H9 (cell line): ENCODE measurements around the gene NPR1. TPM values are rescaled to one million over a fixed set of nuclear protein-coding genes. Genes with fewer than 3 reads are reported as not detected.
A peak's percentile ranks its signal among the peaks of the same experiment; 100 is the strongest.

ENCODE experiments used
- DNase-seq: peaks from one replicate; pipeline ENCODE4 v3.0.0-alpha.2; 2017
- H2AFZ ChIP-seq: one replicate; pipeline ENCODE4 v1.6.1; 2013; ENCODE audit warnings: mild to moderate bottlenecking, low read length, control low read depth, moderate library complexity
- H2AK5ac ChIP-seq: 2 replicates; pipeline ENCODE4 v1.6.1; 2013; ENCODE audit warnings: low read length, control low read depth, mixed read lengths; ENCODE audit not compliant: insufficient read length
- H2BK120ac ChIP-seq: one replicate; pipeline ENCODE4 v1.6.1; 2013; ENCODE audit warnings: low read depth, mild to moderate bottlenecking, low read length, control low read depth, inconsistent platforms; ENCODE audit not compliant: poor library complexity, severe bottlenecking
- H2BK12ac ChIP-seq: 2 replicates; pipeline ENCODE4 v1.6.1; 2013; ENCODE audit warnings: low read length, control low read depth, mixed read lengths, low read depth; ENCODE audit not compliant: insufficient read length
- H2BK15ac ChIP-seq: 2 replicates; pipeline ENCODE4 v1.6.1; 2013; ENCODE audit warnings: low read depth, low read length, control low read depth
- H2BK20ac ChIP-seq: one replicate; pipeline ENCODE4 v1.6.1; 2013; ENCODE audit warnings: low read depth, mild to moderate bottlenecking, low read length, control low read depth, inconsistent platforms; ENCODE audit not compliant: poor library complexity, severe bottlenecking
- H2BK5ac ChIP-seq: 2 replicates; pipeline ENCODE4 v1.6.1; 2013; ENCODE audit warnings: low read length, control low read depth, mixed read lengths; ENCODE audit not compliant: insufficient read length
- H3K14ac ChIP-seq: 2 replicates; pipeline ENCODE4 v1.6.1; 2013; ENCODE audit warnings: low read length, control low read depth; ENCODE audit not compliant: insufficient read depth
- H3K18ac ChIP-seq: 2 replicates; pipeline ENCODE4 v1.6.1; 2013; ENCODE audit warnings: low read depth, mild to moderate bottlenecking, mixed read lengths, low read length, control low read depth; ENCODE audit not compliant: insufficient read length
- H3K23ac ChIP-seq: 2 replicates; pipeline ENCODE4 v1.6.1; 2013; ENCODE audit warnings: low read length, control low read depth, mixed read lengths, low read depth; ENCODE audit not compliant: insufficient read length
- H3K23me2 ChIP-seq: 2 replicates; pipeline ENCODE4 v1.6.1; 2013; ENCODE audit warnings: low read depth, mild to moderate bottlenecking, mixed read lengths, low read length, control low read depth; ENCODE audit not compliant: insufficient read length, poor library complexity, severe bottlenecking
- H3K27ac ChIP-seq: 2 replicates; pipeline ENCODE4 v1.5.1; 2013; ENCODE audit warnings: low read length, control low read depth, mixed read lengths, low read depth; ENCODE audit not compliant: insufficient read length
- H3K27me3 ChIP-seq: 2 replicates; pipeline ENCODE4 v1.6.1; 2013; ENCODE audit warnings: low read length, control low read depth, inconsistent platforms; ENCODE audit not compliant: insufficient read depth
- H3K4ac ChIP-seq: 2 replicates; pipeline ENCODE4 v1.6.1; 2013; ENCODE audit warnings: low read depth, mild to moderate bottlenecking, control low read depth, inconsistent platforms, low read length, moderate library complexity
- H3K4me1 ChIP-seq: 2 replicates; pipeline ENCODE4 v1.6.1; 2013; ENCODE audit warnings: low read length, control low read depth, inconsistent platforms; ENCODE audit not compliant: insufficient read depth
- H3K4me2 ChIP-seq: 2 replicates; pipeline ENCODE4 v1.6.1; 2013; ENCODE audit warnings: low read length, control low read depth, mixed read lengths; ENCODE audit not compliant: insufficient read length, insufficient read depth
- H3K56ac ChIP-seq: 2 replicates; pipeline ENCODE4 v1.6.1; 2013; ENCODE audit warnings: low read depth, mild to moderate bottlenecking, mixed read lengths, low read length, control low read depth; ENCODE audit not compliant: insufficient read length
- H3K79me1 ChIP-seq: 2 replicates; pipeline ENCODE4 v1.6.1; 2013; ENCODE audit warnings: low read depth, mild to moderate bottlenecking, moderate library complexity, low read length, control low read depth, inconsistent platforms; ENCODE audit not compliant: insufficient read depth, poor library complexity, severe bottlenecking
- H3K79me2 ChIP-seq: 2 replicates; pipeline ENCODE4 v1.6.1; 2013; ENCODE audit warnings: low read length, control low read depth, inconsistent platforms; ENCODE audit not compliant: insufficient read depth
- H3K9ac ChIP-seq: 2 replicates; pipeline ENCODE4 v1.6.1; 2013; ENCODE audit warnings: low read length, control low read depth, mixed read lengths; ENCODE audit not compliant: insufficient read length; ENCODE audit errors: extremely low read depth
- H3K9me3 ChIP-seq: one replicate; pipeline ENCODE4 v1.6.1; 2013; ENCODE audit warnings: low read depth, low read length, inconsistent platforms; ENCODE audit not compliant: control insufficient read depth
- H3T11ph ChIP-seq: one replicate; pipeline ENCODE4 v1.6.1; 2013; ENCODE audit warnings: mild to moderate bottlenecking, low read length, control low read depth, inconsistent platforms
- H4K20me1 ChIP-seq: one replicate; pipeline ENCODE4 v1.6.1; 2013; ENCODE audit not compliant: control insufficient read depth, insufficient read length, insufficient read depth
- H4K5ac ChIP-seq: 2 replicates; pipeline ENCODE4 v1.6.1; 2013; ENCODE audit warnings: low read depth, mild to moderate bottlenecking, mixed read lengths, low read length, control low read depth; ENCODE audit not compliant: insufficient read length
- H4K8ac ChIP-seq: replicated peaks from 2 replicates; pipeline ENCODE4 v1.6.1; 2013; ENCODE audit warnings: low read length, control low read depth, mixed read lengths, low read depth; ENCODE audit not compliant: insufficient read length
- H4K91ac ChIP-seq: 2 replicates; pipeline ENCODE4 v1.6.1; 2013; ENCODE audit warnings: low read depth, mild to moderate bottlenecking, moderate library complexity, mixed read lengths, low read length, control low read depth; ENCODE audit not compliant: insufficient read length
- H3K27ac Mint-ChIP-seq, 3 experiments: 2 replicates in 2 of 3; 3 replicates in 1 of 3; pipeline ENCODE4 v1.8.0; 2020 to 2021; ENCODE audit warnings: mixed read lengths in 3 of 3, mild to moderate bottlenecking in 1 of 3, moderate library complexity in 1 of 3
- H3K27me3 Mint-ChIP-seq: 2 replicates; pipeline ENCODE4 v1.8.0; 2021; ENCODE audit warnings: low read depth, mild to moderate bottlenecking, moderate library complexity, mixed read lengths
- H3K36me3 Mint-ChIP-seq, 3 experiments: 2 replicates in 2 of 3; 3 replicates in 1 of 3; pipeline ENCODE4 v1.8.0; 2020 to 2021; ENCODE audit warnings: low read depth in 3 of 3, mixed read lengths in 3 of 3; ENCODE audit not compliant: insufficient read depth in 1 of 3
- H3K4me1 Mint-ChIP-seq, 2 experiments: 2 replicates each; pipeline ENCODE4 v1.8.0; 2020; ENCODE audit warnings: mixed read lengths in 2 of 2
- H3K4me3 Mint-ChIP-seq, 2 experiments: 2 replicates in 1 of 2; 3 replicates in 1 of 2; pipeline ENCODE4 v1.8.0; 2020 to 2021; ENCODE audit warnings: mild to moderate bottlenecking in 2 of 2, mixed read lengths in 2 of 2, moderate library complexity in 1 of 2
- H3K9me3 Mint-ChIP-seq, 2 experiments: 2 replicates in 1 of 2; 3 replicates in 1 of 2; pipeline ENCODE4 v1.8.0; 2020; ENCODE audit warnings: mild to moderate bottlenecking in 2 of 2, mixed read lengths in 2 of 2, moderate library complexity in 1 of 2
- CTCF ChIP-seq: fragments of 200-600 bp; sonication (generic); conservative IDR thresholded peaks from 3 replicates; pipeline ENCODE4 v1.8.0; 2021; ENCODE audit warnings: antibody characterized with exemption, mild to moderate bottlenecking
- WGBS: extraction: QIAGEN DNeasy Blood & Tissue Kit; methylation state at CpG from one replicate; pipeline ENCODE4 v1.1.7; 2013; ENCODE audit warnings: missing lambda C conversion rate, low lambda C conversion rate, mixed read lengths; ENCODE audit not compliant: insufficient read length; ENCODE audit errors: extremely low coverage; 5-methylcytosine and 5-hydroxymethylcytosine counted together
- total RNA-seq: library from RNA; stranded (reverse); gene quantifications from 2 replicates; pipeline ENCODE4 v1.2.1, GENCODE V29; 2021

Gene NPR1
- total RNA-seq, 1 experiment from 2014 or later, result 8.6 TPM

GRCh38 chr1:153685544-153686340 lies 7.3 kb downstream of the NPR1 start:
- Histone ChIP-seq H3K9me3 (no peaks in the 10 kb centered on the region), H2BK120ac (no peak overlapping the region), H4K5ac (no peak overlapping the region), H3K9ac (no peak overlapping the region), H3K27ac (no peak overlapping the region), H3K18ac (no peak overlapping the region), H3K4me2 (no peak overlapping the region), H2BK20ac (no peak overlapping the region), H3K4me1 (no peaks in the 10 kb centered on the region), H2AK5ac (no peak overlapping the region), H3K56ac (no peak overlapping the region), H3K27me3 (no peaks in the 10 kb centered on the region), H3K4ac (no peak overlapping the region), H3K23me2 (no peaks in the 10 kb centered on the region), H4K91ac (no peak overlapping the region), H3K23ac (no peak overlapping the region), H2AFZ (no peak overlapping the region), H3K14ac (no peak overlapping the region), H2BK5ac (no peak overlapping the region), H3K79me2 (no peaks in the 10 kb centered on the region), H3T11ph (no peak overlapping the region), H2BK12ac (no peak overlapping the region), H2BK15ac (no peak overlapping the region), H4K8ac (no peak overlapping the region), H3K79me1 (no peaks in the 10 kb centered on the region), H4K20me1 (no peaks in the 10 kb centered on the region)
- Mint-ChIP-seq H3K4me3 (no peak overlapping the region; a peak in 1 of 5 replicates), H3K27ac (peak overlapping the region in 2 of 3 experiments; percentile 50 to 73; a peak in 2 of 7 replicates), H3K27me3 (peaks cover 15% of the 10 kb centered on the region), H3K36me3 (peaks cover 4 to 41% (median 30%) of the 10 kb centered on the region in 3 experiments; a peak in 5 of 7 replicates), H3K4me1 (peaks cover 9 to 27% of the 10 kb centered on the region in 2 experiments), H3K9me3 (no peaks in the 10 kb centered on the region)
- no peak for TF ChIP-seq CTCF
- no peak for DNase-seq
- WGBS, result no CpG with 5 or more reads among the region's 11 CpGs
